NCI-H345 (cell line): Measurements from ENCODE around the gene MGAT3.
A peak's percentile ranks its signal among the peaks of the same experiment; 100 is the strongest.

Experiments used
- DNase-seq: peaks from one replicate; lab custom pipeline; 2025; lab: John Stamatoyannopoulos, UW

Gene MGAT3

GRCh38 chr22:39471381-39472141 lies 14.7 kb downstream of the MGAT3 start:
- no peak for DNase-seq

- DNase-seq, result peak; percentile 8
Observed at GRCh38 chr22:39472570-39473556, 16.1 kb downstream of the MGAT3 start.

- no peak for DNase-seq
Observed at GRCh38 chr22:39473851-39474250, 17.0 kb downstream of the MGAT3 start.

GRCh38 chr22:39474351-39475111 lies 17.7 kb downstream of the MGAT3 start:
- DNase-seq, result no peak

GRCh38 chr22:39475337-39475736 lies 18.5 kb downstream of the MGAT3 start:
- no peak for DNase-seq

GRCh38 chr22:39475902-39476301 lies 19.1 kb downstream of the MGAT3 start:
- no peak for DNase-seq

- DNase-seq, result no peak
Observed at GRCh38 chr22:39476664-39477063, 19.9 kb downstream of the MGAT3 start.

GRCh38 chr22:39477542-39477941 lies 20.7 kb downstream of the MGAT3 start:
- no peak for DNase-seq

- DNase-seq, result no peak
Observed at GRCh38 chr22:39478441-39478850, 21.6 kb downstream of the MGAT3 start.

- DNase-seq, result no peak
Observed at GRCh38 chr22:39479254-39479653, 22.4 kb downstream of the MGAT3 start.

- DNase-seq, result no peak
Observed at GRCh38 chr22:39480557-39480956, 23.7 kb downstream of the MGAT3 start.

- DNase-seq, result no peak
Observed at GRCh38 chr22:39481054-39481453, 24.2 kb downstream of the MGAT3 start.

GRCh38 chr22:39481595-39481994 lies 24.8 kb downstream of the MGAT3 start:
- no peak for DNase-seq

- no peak for DNase-seq
Observed at GRCh38 chr22:39482768-39483167, 26.0 kb downstream of the MGAT3 start.

GRCh38 chr22:39486951-39487825 lies 30.4 kb downstream of the MGAT3 start:
- DNase-seq, result no peak

- DNase-seq, result no peak
Observed at GRCh38 chr22:39487826-39488520, 31.2 kb downstream of the MGAT3 start.

- DNase-seq, result no peak
Observed at GRCh38 chr22:39488563-39489083, 31.8 kb downstream of the MGAT3 start.

GRCh38 chr22:39489094-39490068 lies 32.6 kb downstream of the MGAT3 start:
- DNase-seq, result no peak
